HG02588 (cell line): ENCODE results near the gene WDFY4.

Experiments
- ATAC-seq: cut with Tn5 transposase; IDR thresholded peaks from one replicate; pipeline ENCODE4 v1.9.1; 2021; ENCODE audit warnings: mild to moderate bottlenecking, moderate library complexity; ENCODE audit not compliant: unreplicated experiment

Gene WDFY4

GRCh38 chr10:48705401-48705938 is 20.8 kb downstream of the WDFY4 start:
- no peak for ATAC-seq

- ATAC-seq: no peak
Observed at GRCh38 chr10:48707472-48707871, 22.8 kb downstream of the WDFY4 start.

- no peak for ATAC-seq
Observed at GRCh38 chr10:48708144-48708543, 23.5 kb downstream of the WDFY4 start.

GRCh38 chr10:48710647-48711275 is 26.1 kb downstream of the WDFY4 start:
- no peak for ATAC-seq

- ATAC-seq: no peak
Observed at GRCh38 chr10:48711830-48712229, 27.2 kb downstream of the WDFY4 start.

- ATAC-seq: no peak
Observed at GRCh38 chr10:48714088-48714487, 29.4 kb downstream of the WDFY4 start.

GRCh38 chr10:48716416-48716815 is 31.7 kb downstream of the WDFY4 start:
- no peak for ATAC-seq

- no peak for ATAC-seq
Observed at GRCh38 chr10:48720611-48721010, 35.9 kb downstream of the WDFY4 start.

GRCh38 chr10:48722153-48723145 is 37.8 kb downstream of the WDFY4 start:
- ATAC-seq: no peak

GRCh38 chr10:48724127-48724526 is 39.5 kb downstream of the WDFY4 start:
- no peak for ATAC-seq

GRCh38 chr10:48725708-48726107 is 41.0 kb downstream of the WDFY4 start:
- no peak for ATAC-seq

GRCh38 chr10:48727866-48728265 is 43.2 kb downstream of the WDFY4 start:
- ATAC-seq: no peak

- no peak for ATAC-seq
Observed at GRCh38 chr10:48729222-48729621, 44.5 kb downstream of the WDFY4 start.

- ATAC-seq: no peak
Observed at GRCh38 chr10:48729941-48730457, 45.3 kb downstream of the WDFY4 start.

GRCh38 chr10:48731141-48731540 is 46.5 kb downstream of the WDFY4 start:
- ATAC-seq: no peak

GRCh38 chr10:48731654-48732053 is 47.0 kb downstream of the WDFY4 start:
- no peak for ATAC-seq

- ATAC-seq: no peak
Observed at GRCh38 chr10:48733329-48733728, 48.7 kb downstream of the WDFY4 start.

GRCh38 chr10:48735836-48736390 is 51.2 kb downstream of the WDFY4 start:
- no peak for ATAC-seq

GRCh38 chr10:48736596-48736995 is 51.9 kb downstream of the WDFY4 start:
- ATAC-seq: no peak

- ATAC-seq: no peak
Observed at GRCh38 chr10:48737886-48738285, 53.2 kb downstream of the WDFY4 start.

GRCh38 chr10:48739170-48739569 is 54.5 kb downstream of the WDFY4 start:
- no peak for ATAC-seq
